Measurements from ENCODE around the gene PARD3B.
A peak's percentile ranks its signal among the peaks of the same experiment; 100 is the strongest.
"Not testable (repeated sequence)": the region's sequence is repeated elsewhere in the genome, so short reads cannot be mapped to it uniquely, and the experiment has no call there.

PARD3B gene

GRCh38 chr2:204541637-204542036 is 3.6 kb upstream of the PARD3B start:
- TF ChIP-seq YY1 (IDR thresholded peaks at IDR 0.05; ENCODE audit: insufficient read depth, insufficient read length) (no peak), ZNF274 (IDR thresholded peaks at IDR 0.05; ENCODE audit: low read depth, low read length) (no peak), SUZ12 (IDR thresholded peaks at IDR 0.05; ENCODE audit: extremely low read depth, insufficient read depth, insufficient read length) (no peak)
- H3K27me3 ChIP-seq (ENCODE audit: insufficient read depth, insufficient read length), result peaks cover 35% of the 10 kb centered on the region
- no peak overlapping the region for H3K4me3 ChIP-seq (ENCODE audit: insufficient read length, low read depth)
- H3K4me1 ChIP-seq (ENCODE audit: insufficient read depth, insufficient read length), result no peaks in the 10 kb centered on the region
- H3K9me3 ChIP-seq (ENCODE audit: insufficient read depth, low read length), result no peaks in the 10 kb centered on the region
- H3K9ac ChIP-seq (ENCODE audit: insufficient read length, low read depth), result no peak overlapping the region
- no peak for DNase-seq (ENCODE audit: low read depth, low spot score)
- H3K36me3 ChIP-seq (ENCODE audit: insufficient read depth, insufficient read length, low read length), result no peaks in the 10 kb centered on the region

GRCh38 chr2:204542982-204543608 is 2.2 kb upstream of the PARD3B start:
- TF ChIP-seq YY1 (IDR thresholded peaks at IDR 0.05; ENCODE audit: insufficient read depth, insufficient read length), result no peak
- TF ChIP-seq ZNF274 (IDR thresholded peaks at IDR 0.05; ENCODE audit: low read depth, low read length), result no peak
- TF ChIP-seq SUZ12 (IDR thresholded peaks at IDR 0.05; ENCODE audit: extremely low read depth, insufficient read depth, insufficient read length), result no peak
- H3K36me3 ChIP-seq (ENCODE audit: insufficient read depth, insufficient read length, low read length), result no peaks in the 10 kb centered on the region

GRCh38 chr2:204545861-204546735 is 823 bp downstream of the PARD3B start:
- peak overlapping the region; percentile 74 for H3K9ac ChIP-seq (ENCODE audit: insufficient read length, low read depth)
- DNase-seq (ENCODE audit: low read depth, low spot score), result no peak
- no peaks in the 10 kb centered on the region for H3K4me1 ChIP-seq (ENCODE audit: insufficient read depth, insufficient read length)
- no peaks in the 10 kb centered on the region for H3K9me3 ChIP-seq (ENCODE audit: insufficient read depth, low read length)
- peaks cover 44% of the 10 kb centered on the region for H3K27me3 ChIP-seq (ENCODE audit: insufficient read depth, insufficient read length)
- TF ChIP-seq YY1 (IDR thresholded peaks at IDR 0.05; ENCODE audit: insufficient read depth, insufficient read length) (no peak), SUZ12 (IDR thresholded peaks at IDR 0.05; ENCODE audit: extremely low read depth, insufficient read depth, insufficient read length) (no peak), ZNF274 (IDR thresholded peaks at IDR 0.05; ENCODE audit: low read depth, low read length) (no peak)
- H3K4me3 ChIP-seq (ENCODE audit: insufficient read length, low read depth), result peak overlapping the region; percentile 68
- H3K36me3 ChIP-seq (ENCODE audit: insufficient read depth, insufficient read length, low read length), result no peaks in the 10 kb centered on the region

More at GRCh38 chr2:204542982-204543608, 2.2 kb upstream of the PARD3B start:
- no peak overlapping the region for H3K4me3 ChIP-seq (ENCODE audit: insufficient read length, low read depth)
- H3K4me1 ChIP-seq (ENCODE audit: insufficient read depth, insufficient read length), result no peaks in the 10 kb centered on the region
- H3K9ac ChIP-seq (ENCODE audit: insufficient read length, low read depth), result no peak overlapping the region
- no peaks in the 10 kb centered on the region for H3K9me3 ChIP-seq (ENCODE audit: insufficient read depth, low read length)
- DNase-seq (ENCODE audit: low read depth, low spot score), result no peak
- peaks cover 44% of the 10 kb centered on the region for H3K27me3 ChIP-seq (ENCODE audit: insufficient read depth, insufficient read length)

GRCh38 chr2:204550751-204551511 is 5.7 kb downstream of the PARD3B start:
- peak; percentile 66 for DNase-seq (ENCODE audit: low read depth, low spot score)
- H3K36me3 ChIP-seq (ENCODE audit: insufficient read depth, insufficient read length, low read length), result no peaks in the 10 kb centered on the region
- H3K4me3 ChIP-seq (ENCODE audit: insufficient read length, low read depth), result no peak overlapping the region
- H3K9me3 ChIP-seq (ENCODE audit: insufficient read depth, low read length), result no peaks in the 10 kb centered on the region
- no peak overlapping the region for H3K9ac ChIP-seq (ENCODE audit: insufficient read length, low read depth)
- H3K27me3 ChIP-seq (ENCODE audit: insufficient read depth, insufficient read length), result peaks cover 17% of the 10 kb centered on the region
- TF ChIP-seq SUZ12 (IDR thresholded peaks at IDR 0.05; ENCODE audit: extremely low read depth, insufficient read depth, insufficient read length) (no peak), YY1 (IDR thresholded peaks at IDR 0.05; ENCODE audit: insufficient read depth, insufficient read length) (no peak)
- no peaks in the 10 kb centered on the region for H3K4me1 ChIP-seq (ENCODE audit: insufficient read depth, insufficient read length)

- no peaks in the 10 kb centered on the region for H3K4me1 ChIP-seq (ENCODE audit: insufficient read depth, insufficient read length)
- TF ChIP-seq ZNF274 (IDR thresholded peaks at IDR 0.05; ENCODE audit: low read depth, low read length), result no peak
- TF ChIP-seq YY1 (IDR thresholded peaks at IDR 0.05; ENCODE audit: insufficient read depth, insufficient read length), result no peak
- TF ChIP-seq SUZ12 (IDR thresholded peaks at IDR 0.05; ENCODE audit: extremely low read depth, insufficient read depth, insufficient read length), result no peak
- no peak overlapping the region for H3K9ac ChIP-seq (ENCODE audit: insufficient read length, low read depth)
- H3K27me3 ChIP-seq (ENCODE audit: insufficient read depth, insufficient read length), result peaks cover 11% of the 10 kb centered on the region
- H3K4me3 ChIP-seq (ENCODE audit: insufficient read length, low read depth), result no peak overlapping the region
- no peak for DNase-seq (ENCODE audit: low read depth, low spot score)
- H3K9me3 ChIP-seq (ENCODE audit: insufficient read depth, low read length), result no peaks in the 10 kb centered on the region
- H3K36me3 ChIP-seq (ENCODE audit: insufficient read depth, insufficient read length, low read length), result no peaks in the 10 kb centered on the region
These were observed 6.2 kb downstream of the PARD3B start for GRCh38 chr2:204551512-204551863.

- Histone ChIP-seq H3K36me3 (ENCODE audit: insufficient read depth, insufficient read length, low read length) (no peaks in the 10 kb centered on the region), H3K9me3 (ENCODE audit: insufficient read depth, low read length) (no peaks in the 10 kb centered on the region), H3K4me3 (ENCODE audit: insufficient read length, low read depth) (no peak overlapping the region), H3K27me3 (ENCODE audit: insufficient read depth, insufficient read length) (no peaks in the 10 kb centered on the region), H3K9ac (ENCODE audit: insufficient read length, low read depth) (no peak overlapping the region), H3K4me1 (ENCODE audit: insufficient read depth, insufficient read length) (no peaks in the 10 kb centered on the region)
- no peak for TF ChIP-seq SUZ12 (IDR thresholded peaks at IDR 0.05; ENCODE audit: extremely low read depth, insufficient read depth, insufficient read length)
- TF ChIP-seq ZNF274 (IDR thresholded peaks at IDR 0.05; ENCODE audit: low read depth, low read length), result no peak
- TF ChIP-seq YY1 (IDR thresholded peaks at IDR 0.05; ENCODE audit: insufficient read depth, insufficient read length), result no peak
- DNase-seq (ENCODE audit: low read depth, low spot score), result no peak
These were observed 12.3 kb downstream of the PARD3B start for GRCh38 chr2:204557604-204558003.

GRCh38 chr2:204559358-204559757 is 14.1 kb downstream of the PARD3B start:
- H3K9ac ChIP-seq (ENCODE audit: insufficient read length, low read depth); H3K4me3 ChIP-seq (ENCODE audit: insufficient read length, low read depth); H3K9me3 ChIP-seq (ENCODE audit: insufficient read depth, low read length); H3K27me3 ChIP-seq (ENCODE audit: insufficient read depth, insufficient read length); H3K4me1 ChIP-seq (ENCODE audit: insufficient read depth, insufficient read length); H3K36me3 ChIP-seq (ENCODE audit: insufficient read depth, insufficient read length, low read length); DNase-seq (ENCODE audit: low read depth, low spot score): not testable (repeated sequence)

Data from NT2/D1 (cell line).